Suprapubic skin (tissue), 4 donors: ENCODE measurements around the gene METTL22.

Source experiments
- CTCF ChIP-seq, 2 donors: fragments of 200-600 bp in 1 of 2; fragments of 450-650 bp in 1 of 2; sonication (generic) in 1 of 2; IDR thresholded peaks; one replicate each; pipeline ENCODE4 v1.5.1; 2016 to 2019; ENCODE audit warnings: antibody characterized with exemption in 2 of 2, mild to moderate bottlenecking in 1 of 2, moderate library complexity in 1 of 2
- EP300 ChIP-seq: sonication (generic); formaldehyde crosslinking; IDR thresholded peaks from one replicate; pipeline ENCODE4 v1.6.1; 2017; ENCODE audit warnings: antibody characterized with exemption
- POLR2AphosphoS5 ChIP-seq, 3 donors: sonication (generic); formaldehyde crosslinking; IDR thresholded peaks; one replicate each; pipeline ENCODE4 v1.6.1; 2017; ENCODE audit warnings: antibody characterized with exemption in 3 of 3

GRCh38 chr16:8575399-8575798 lies 46.1 kb upstream of the METTL22 start:
- TF ChIP-seq CTCF (IDR thresholded peaks at IDR 0.05) (no peak), EP300 (no peak), POLR2AphosphoS5 (IDR thresholded peaks at IDR 0.05) (no peak)
